GM08714 (cell line): ENCODE results near the gene CTXN1.
"Not testable (repeated sequence)": the region's sequence is repeated elsewhere in the genome, so short reads cannot be mapped to it uniquely, and the experiment has no call there.

ENCODE experiments used
- H3K4me3 ChIP-seq: fragments of 200-500 bp; sonication (Bioruptor generic); 2 replicates; pipeline ENCODE4 v1.5.1; 2014; ENCODE audit warnings: mild to moderate bottlenecking, low read length, inconsistent platforms
- ZNF274 ChIP-seq: IDR thresholded peaks from 2 replicates; pipeline ENCODE4 v1.6.1; 2012; ENCODE audit warnings: mild to moderate bottlenecking, low read depth, low read length

The CTXN1 gene

DNA sequence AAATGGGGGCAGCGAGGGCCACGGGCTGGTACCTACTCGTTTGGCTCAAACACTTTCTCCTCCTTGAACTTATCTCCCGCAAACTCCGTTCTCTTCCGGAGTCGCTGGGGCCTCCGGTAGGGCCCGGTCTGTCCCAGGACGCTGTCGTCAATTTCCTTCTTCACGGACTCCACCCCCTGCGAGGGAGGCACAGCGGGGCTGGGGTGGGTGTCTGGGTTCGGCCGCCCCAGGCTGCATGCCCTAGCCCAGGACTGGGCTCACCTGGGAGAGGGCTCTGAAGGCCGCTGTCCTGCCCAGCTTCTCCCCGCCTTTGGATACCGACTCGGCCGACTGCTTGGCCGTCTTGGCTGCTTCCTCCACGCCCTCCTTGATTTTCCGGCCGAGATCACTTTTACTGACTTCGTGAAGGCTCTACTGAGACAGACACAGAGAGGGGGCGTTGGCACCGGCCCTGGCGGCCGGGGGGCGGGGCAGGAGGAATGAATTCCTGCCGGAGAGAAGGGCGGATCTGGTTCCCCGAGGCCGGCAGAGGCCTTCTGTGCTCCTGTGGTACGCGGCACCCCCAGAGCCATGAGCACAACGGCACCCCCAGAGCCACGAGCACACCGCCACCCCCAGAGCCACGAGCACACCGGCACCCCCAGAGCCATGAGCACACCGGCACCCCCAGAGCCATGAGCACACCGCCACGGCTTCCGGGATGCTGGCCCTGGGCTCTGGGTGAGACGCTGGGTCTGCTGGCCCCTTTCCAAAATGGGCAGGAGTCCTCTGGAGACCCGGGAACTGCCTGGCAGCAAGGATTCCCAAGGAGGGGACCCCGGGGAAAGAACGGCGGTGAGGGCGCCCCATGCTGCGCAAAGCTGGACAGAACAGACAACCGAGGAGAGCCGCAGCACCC lies 8.1 kb upstream of the CTXN1 start:
- no peak for TF ChIP-seq ZNF274
- H3K4me3 ChIP-seq = no peak overlapping the region

DNA sequence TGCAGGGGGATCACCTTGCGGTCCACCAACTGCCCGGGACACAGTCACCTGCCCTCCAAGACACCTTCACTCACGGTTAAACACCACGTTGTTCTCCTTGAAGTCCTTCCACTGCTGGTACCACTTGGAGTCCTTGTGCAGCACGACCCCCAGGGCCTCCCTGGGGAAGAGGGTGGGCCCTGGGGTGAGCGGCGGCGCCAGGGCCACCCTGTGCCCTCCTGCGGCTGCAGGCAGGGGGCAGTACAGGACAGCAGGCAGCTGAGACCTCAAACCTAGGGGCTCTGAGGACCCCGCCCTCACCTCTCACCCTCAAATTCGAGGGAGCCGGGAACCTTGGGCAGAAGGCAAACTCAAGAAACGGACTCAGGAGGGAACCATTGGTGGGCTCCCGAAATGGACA lies 7.5 kb upstream of the CTXN1 start:
- H3K4me3 ChIP-seq = no peak overlapping the region
- TF ChIP-seq ZNF274 = no peak

DNA sequence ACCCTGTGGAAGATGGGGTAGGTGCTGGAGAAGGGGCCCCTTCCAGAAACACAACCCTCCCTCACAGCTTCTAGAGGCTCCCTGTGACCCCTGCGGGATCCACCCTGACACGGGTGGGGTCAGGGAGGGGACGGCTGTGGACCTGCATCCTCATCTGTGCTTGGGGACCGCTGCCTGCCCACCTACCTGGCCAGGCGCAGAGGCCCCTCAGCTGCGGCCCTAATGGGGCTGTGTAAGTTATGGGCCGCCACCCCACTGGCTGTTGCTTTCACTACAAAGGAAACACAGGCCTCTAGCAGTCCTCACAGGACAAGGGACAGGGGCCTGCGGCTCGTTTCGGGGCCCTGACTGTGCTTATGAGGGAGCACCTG lies 7.0 kb upstream of the CTXN1 start:
- TF ChIP-seq ZNF274 = no peak
- H3K4me3 ChIP-seq = no peak overlapping the region

- no peak overlapping the region for H3K4me3 ChIP-seq
- TF ChIP-seq ZNF274 = no peak
These were observed 6.5 kb upstream of the CTXN1 start for GRCh38 chr19:7932276-7932929.

DNA sequence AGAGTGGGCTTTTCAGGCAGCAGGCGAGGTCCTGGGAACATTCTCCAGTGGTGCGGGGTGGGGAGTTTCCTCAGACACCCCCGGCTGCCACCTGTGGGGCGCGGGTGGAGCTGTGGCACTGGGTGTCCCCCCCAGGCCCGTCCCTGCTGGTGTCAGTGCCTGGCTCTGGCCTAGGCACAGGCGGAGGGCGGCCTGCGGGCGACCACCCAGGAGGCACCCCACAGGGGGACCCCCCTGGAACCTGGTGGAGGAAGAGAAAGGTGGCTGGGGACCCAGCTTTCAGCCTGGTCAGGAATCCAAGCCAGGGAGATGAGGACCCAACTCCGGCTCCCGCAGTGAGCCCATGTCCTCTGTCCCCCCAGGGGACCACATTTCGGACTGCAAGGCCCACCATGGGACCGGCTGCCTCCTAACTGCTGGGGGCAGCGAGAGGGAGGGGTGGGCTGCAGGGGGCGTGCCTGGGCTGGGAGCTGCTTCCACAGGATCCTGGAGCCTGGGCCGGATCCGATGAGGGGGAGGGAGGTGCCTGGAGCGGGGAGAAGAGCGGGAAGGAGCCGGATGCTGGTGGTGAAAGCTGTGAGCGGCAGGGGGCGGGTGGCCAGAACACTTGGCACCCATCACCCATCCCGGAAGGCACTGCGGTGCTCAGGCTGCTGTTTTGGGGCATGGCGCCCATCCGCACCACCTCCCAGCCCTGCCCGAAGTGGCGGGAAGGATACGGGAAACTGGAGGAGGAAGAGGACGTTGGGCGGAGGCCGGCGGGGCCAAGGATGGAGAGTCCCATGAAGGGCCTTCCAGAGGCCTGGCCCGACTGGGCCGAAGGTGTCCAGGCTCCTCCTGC lies 5.5 kb upstream of the CTXN1 start:
- no peak for TF ChIP-seq ZNF274
- H3K4me3 ChIP-seq = no peak overlapping the region

GRCh38 chr19:7930765-7931164 lies 4.8 kb upstream of the CTXN1 start:
- no peak overlapping the region for H3K4me3 ChIP-seq
- no peak for TF ChIP-seq ZNF274

GRCh38 chr19:7930030-7930429 lies 4.1 kb upstream of the CTXN1 start:
- H3K4me3 ChIP-seq = not testable (repeated sequence)

- TF ChIP-seq ZNF274 = no peak
- H3K4me3 ChIP-seq = no peak overlapping the region
These were observed 3.1 kb upstream of the CTXN1 start for GRCh38 chr19:7928741-7929701.

DNA sequence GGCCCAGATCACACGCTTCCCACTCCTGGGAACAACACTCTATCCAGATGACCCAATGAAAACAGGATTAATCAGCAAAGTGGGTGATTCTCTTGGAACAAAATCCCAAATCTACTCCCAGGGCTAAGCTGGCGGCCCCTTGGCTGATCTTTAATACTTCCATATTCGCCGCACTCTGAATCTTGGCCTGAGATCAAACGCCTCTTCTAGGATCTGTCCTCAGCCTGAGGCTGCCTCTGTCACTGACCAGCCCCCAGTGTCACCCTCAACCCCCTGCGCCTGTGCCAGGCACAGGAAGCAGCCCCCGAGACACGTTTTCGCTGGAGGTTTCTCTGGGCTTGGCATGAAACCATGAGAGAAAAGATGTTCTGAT lies 2.4 kb upstream of the CTXN1 start:
- H3K4me3 ChIP-seq = no peak overlapping the region
- TF ChIP-seq ZNF274 = no peak

GRCh38 chr19:7927605-7928333 lies 1.8 kb upstream of the CTXN1 start:
- no peak for TF ChIP-seq ZNF274
- no peak overlapping the region for H3K4me3 ChIP-seq

DNA sequence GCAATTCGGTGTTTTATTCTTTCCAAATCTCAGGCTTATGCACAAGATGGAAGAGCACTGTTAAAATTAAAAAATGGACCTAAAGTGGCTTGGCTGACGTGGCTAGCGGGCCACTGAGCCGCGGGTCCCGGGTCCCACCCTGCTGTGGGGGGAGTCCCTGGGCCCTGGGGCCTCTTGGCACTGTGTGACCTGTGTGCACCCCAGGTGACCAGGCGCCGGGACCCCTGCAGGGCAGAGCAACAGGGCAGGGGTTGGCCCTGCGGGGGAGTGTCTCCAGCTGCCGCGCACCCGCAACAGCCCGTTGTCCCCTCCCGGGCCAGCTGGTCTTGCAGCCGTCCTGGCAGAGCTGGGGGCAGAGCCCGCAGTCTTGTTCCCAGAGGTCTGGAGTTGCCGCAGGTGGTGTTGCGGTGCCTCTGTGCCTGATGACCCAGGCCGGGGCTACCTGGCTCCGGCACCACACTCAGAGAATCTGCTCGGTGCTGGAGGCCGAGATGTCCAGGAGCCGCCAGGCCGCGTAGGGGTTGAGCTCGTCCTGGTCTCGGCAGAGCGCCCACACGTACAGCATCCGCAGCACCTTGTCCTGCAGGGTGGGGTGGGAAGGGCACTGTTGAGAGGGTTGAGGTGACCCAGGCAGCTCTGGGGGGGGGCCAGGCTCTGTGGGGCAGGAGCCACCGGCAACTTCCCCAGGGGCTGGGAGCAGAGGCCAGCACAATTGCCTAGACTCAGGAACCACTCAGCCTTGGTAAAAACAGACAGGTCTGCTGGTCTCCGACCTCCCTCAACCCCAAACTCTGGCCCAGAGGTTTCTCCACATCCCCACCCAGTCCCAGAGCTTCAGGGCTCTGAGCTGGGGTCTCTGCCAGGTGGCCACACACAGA lies 1.0 kb upstream of the CTXN1 start:
- no peak overlapping the region for H3K4me3 ChIP-seq

More for the DNA sequence above, 1.0 kb upstream of the CTXN1 start:
- TF ChIP-seq ZNF274 = no peak
